Measurements from ENCODE around the gene DAB1. TPM values are rescaled to one million over a fixed set of nuclear protein-coding genes. Genes with fewer than 3 reads are reported as not detected.

DAB1 gene
- total RNA-seq, 1 donor from 2014 or later = not detected

DNA sequence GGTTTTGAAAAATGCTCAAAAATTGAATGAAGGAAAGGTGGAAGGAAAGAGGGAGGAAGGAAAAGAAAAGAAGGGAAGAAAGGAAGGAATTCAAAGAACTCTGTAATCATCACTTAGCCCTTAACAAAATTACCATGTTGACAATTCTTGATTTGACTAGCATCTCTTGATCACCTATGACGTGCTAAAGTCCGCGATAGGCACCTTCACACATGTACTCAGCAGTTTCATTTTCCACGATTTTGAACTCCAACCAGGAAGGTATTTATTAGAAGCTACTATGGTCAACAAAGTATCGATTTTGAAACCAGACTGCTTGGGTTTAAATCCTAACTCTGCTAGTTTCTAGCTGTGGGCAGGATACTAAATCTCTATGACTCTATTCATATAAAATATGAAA, 146.9 kb downstream of the DAB1 start:
- Mint-ChIP-seq H3K9me3 (ENCODE audit: low read depth) (no peaks in the 10 kb centered on the region), H3K27me3 (ENCODE audit: low read depth) (peaks cover 12% of the 10 kb centered on the region), H3K4me3 (ENCODE audit: unreplicated experiment) (no peak overlapping the region), H3K36me3 (ENCODE audit: low read depth) (no peaks in the 10 kb centered on the region), H3K4me1 (ENCODE audit: low read depth) (no peaks in the 10 kb centered on the region), H3K27ac (ENCODE audit: unreplicated experiment) (no peak overlapping the region)
- no peak for DNase-seq (ENCODE audit: low spot score)
- TF ChIP-seq, protein P1, sequence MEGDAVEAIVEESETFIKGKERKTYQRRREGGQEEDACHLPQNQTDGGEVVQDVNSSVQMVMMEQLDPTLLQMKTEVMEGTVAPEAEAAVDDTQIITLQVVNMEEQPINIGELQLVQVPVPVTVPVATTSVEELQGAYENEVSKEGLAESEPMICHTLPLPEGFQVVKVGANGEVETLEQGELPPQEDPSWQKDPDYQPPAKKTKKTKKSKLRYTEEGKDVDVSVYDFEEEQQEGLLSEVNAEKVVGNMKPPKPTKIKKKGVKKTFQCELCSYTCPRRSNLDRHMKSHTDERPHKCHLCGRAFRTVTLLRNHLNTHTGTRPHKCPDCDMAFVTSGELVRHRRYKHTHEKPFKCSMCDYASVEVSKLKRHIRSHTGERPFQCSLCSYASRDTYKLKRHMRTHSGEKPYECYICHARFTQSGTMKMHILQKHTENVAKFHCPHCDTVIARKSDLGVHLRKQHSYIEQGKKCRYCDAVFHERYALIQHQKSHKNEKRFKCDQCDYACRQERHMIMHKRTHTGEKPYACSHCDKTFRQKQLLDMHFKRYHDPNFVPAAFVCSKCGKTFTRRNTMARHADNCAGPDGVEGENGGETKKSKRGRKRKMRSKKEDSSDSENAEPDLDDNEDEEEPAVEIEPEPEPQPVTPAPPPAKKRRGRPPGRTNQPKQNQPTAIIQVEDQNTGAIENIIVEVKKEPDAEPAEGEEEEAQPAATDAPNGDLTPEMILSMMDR (IDR thresholded peaks at IDR 0.05) = no peak

DNA sequence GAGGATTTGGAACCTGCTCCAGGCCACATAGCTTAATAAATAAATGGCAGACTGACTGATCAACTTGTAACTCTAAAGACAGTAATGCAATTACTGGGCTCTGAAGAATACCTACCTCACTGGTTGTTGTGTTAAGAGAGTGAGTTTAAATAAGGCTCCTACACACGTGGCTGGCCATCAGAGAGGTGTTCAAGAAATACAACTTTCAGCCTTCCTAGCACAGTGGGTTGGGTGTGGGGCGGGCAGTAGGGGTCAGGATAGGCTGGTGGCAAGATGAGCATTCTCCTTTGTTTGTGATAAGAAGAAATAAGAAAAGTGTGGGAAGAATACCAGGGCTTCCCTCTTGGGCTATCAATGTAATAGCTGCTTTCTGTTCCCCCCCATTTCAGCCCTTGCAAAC, 151.3 kb downstream of the DAB1 start:
- Mint-ChIP-seq H3K27me3 (ENCODE audit: low read depth) (peaks cover 8% of the 10 kb centered on the region), H3K4me3 (ENCODE audit: unreplicated experiment) (no peak overlapping the region), H3K4me1 (ENCODE audit: low read depth) (no peaks in the 10 kb centered on the region), H3K36me3 (ENCODE audit: low read depth) (no peaks in the 10 kb centered on the region), H3K27ac (ENCODE audit: unreplicated experiment) (no peak overlapping the region), H3K9me3 (ENCODE audit: low read depth) (no peaks in the 10 kb centered on the region)
- TF ChIP-seq, protein P1 (IDR thresholded peaks at IDR 0.05) = no peak
- DNase-seq (ENCODE audit: low spot score) = no peak

DNA sequence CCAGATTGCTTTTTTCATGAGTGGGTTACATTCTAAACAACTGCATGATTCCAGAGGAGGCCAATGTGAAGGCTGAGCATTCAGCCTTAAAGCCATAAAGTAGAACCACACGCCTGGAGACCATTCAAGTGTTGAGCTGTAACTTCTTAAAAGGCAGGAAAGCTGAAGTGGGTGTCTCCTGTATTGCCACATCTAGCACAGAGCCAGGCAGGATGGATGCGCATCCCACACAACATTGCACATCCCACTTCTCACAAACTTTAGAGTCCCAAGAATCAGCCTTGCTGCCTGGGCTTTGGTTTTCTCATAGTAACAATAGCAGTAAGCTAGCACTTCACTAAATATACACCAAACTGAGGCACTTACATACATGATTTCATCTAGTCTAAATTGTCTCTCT, 151.7 kb downstream of the DAB1 start:
- Mint-ChIP-seq H3K27me3 (ENCODE audit: low read depth) (peaks cover 6% of the 10 kb centered on the region), H3K36me3 (ENCODE audit: low read depth) (no peaks in the 10 kb centered on the region), H3K4me1 (ENCODE audit: low read depth) (no peaks in the 10 kb centered on the region), H3K9me3 (ENCODE audit: low read depth) (peaks cover under 1% of the 10 kb centered on the region), H3K4me3 (ENCODE audit: unreplicated experiment) (no peak overlapping the region), H3K27ac (ENCODE audit: unreplicated experiment) (no peak overlapping the region)
- TF ChIP-seq, protein P1 (IDR thresholded peaks at IDR 0.05) = no peak
- DNase-seq (ENCODE audit: low spot score) = no peak

DNA sequence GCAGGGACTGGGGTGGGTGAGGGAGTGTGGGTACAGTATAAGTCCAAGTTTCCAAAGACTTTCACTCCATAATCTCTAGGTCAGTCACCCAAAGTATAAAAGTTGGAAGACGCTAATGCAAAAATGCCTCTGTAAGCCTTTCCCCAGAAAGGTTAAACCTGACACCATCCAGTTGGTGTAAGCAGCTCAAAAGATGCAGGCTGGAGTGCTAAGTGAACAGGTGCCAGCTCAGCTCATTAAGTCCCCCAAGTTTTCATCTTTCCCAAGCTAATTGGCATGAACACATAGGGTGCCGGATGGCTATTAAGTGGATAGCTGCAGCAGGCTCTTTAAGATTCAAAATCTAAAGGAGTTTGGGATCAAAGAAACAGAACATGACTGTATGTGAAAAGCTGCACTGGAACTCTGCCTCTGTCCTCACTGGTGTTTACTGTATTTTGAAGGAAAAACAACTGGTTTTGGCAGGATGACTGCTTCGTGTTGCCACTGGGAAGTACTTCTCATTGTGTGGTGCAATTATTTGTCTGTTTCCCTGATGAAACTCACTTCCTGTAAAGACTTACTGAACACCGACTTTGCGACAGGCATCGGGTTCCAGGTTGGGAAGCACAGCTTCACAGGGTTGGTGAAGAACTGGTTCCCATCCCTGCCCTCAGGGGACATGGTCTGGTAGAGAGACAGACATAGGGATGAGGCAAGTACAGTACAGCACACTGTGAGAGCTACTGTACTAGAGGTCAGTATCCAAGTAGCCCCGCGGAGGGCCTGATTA, 152.7 kb downstream of the DAB1 start:
- Mint-ChIP-seq H3K27ac (ENCODE audit: unreplicated experiment) (no peak overlapping the region), H3K4me1 (ENCODE audit: low read depth) (no peaks in the 10 kb centered on the region), H3K27me3 (ENCODE audit: low read depth) (peaks cover 3% of the 10 kb centered on the region), H3K9me3 (ENCODE audit: low read depth) (peaks cover 4% of the 10 kb centered on the region), H3K36me3 (ENCODE audit: low read depth) (no peaks in the 10 kb centered on the region), H3K4me3 (ENCODE audit: unreplicated experiment) (no peak overlapping the region)
- TF ChIP-seq, protein P1 (IDR thresholded peaks at IDR 0.05) = no peak
- DNase-seq (ENCODE audit: low spot score) = no peak

DNA sequence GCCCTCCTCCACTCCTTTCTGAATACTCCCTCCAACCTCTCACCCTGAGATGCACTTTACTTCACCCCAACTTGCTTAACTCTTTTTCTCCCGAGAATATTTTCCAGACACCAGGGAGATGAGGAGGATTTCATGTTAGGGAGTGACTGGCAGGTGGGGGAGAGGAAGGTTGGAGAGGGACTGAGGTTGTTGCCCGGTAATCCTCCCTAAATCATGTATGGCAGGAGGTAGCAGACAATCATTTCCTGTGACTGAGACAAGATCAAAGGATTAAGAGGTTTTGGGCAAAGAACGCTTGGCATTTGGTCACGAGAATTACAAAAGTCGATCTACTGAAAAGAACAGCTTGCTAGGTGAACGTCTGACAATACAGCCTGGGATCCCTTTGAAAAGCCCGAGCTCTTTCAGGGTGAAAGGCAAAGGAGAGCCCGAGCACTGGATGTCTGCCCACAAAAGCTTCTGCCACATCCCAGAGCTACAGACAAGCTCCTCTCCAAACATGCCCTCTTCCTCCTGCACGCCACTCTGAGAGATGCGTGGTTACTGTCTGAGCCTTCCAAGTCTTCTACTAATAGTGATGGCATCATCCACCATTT, 154.1 kb downstream of the DAB1 start:
- peaks cover 4% of the 10 kb centered on the region for H3K9me3 Mint-ChIP-seq (ENCODE audit: low read depth)
- H3K27ac Mint-ChIP-seq (ENCODE audit: unreplicated experiment) = no peak overlapping the region
- no peak for DNase-seq (ENCODE audit: low spot score)
- no peaks in the 10 kb centered on the region for H3K36me3 Mint-ChIP-seq (ENCODE audit: low read depth)
- H3K4me1 Mint-ChIP-seq (ENCODE audit: low read depth) = no peaks in the 10 kb centered on the region
- no peak overlapping the region for H3K4me3 Mint-ChIP-seq (ENCODE audit: unreplicated experiment)
- TF ChIP-seq, protein P1 (IDR thresholded peaks at IDR 0.05) = no peak
- peaks cover 3% of the 10 kb centered on the region for H3K27me3 Mint-ChIP-seq (ENCODE audit: low read depth)
